ENCODE data around the gene TMIGD2.
"Not testable (repeated sequence)": the region's sequence is repeated elsewhere in the genome, so short reads cannot be mapped to it uniquely, and the experiment has no call there.

The TMIGD2 gene

DNA sequence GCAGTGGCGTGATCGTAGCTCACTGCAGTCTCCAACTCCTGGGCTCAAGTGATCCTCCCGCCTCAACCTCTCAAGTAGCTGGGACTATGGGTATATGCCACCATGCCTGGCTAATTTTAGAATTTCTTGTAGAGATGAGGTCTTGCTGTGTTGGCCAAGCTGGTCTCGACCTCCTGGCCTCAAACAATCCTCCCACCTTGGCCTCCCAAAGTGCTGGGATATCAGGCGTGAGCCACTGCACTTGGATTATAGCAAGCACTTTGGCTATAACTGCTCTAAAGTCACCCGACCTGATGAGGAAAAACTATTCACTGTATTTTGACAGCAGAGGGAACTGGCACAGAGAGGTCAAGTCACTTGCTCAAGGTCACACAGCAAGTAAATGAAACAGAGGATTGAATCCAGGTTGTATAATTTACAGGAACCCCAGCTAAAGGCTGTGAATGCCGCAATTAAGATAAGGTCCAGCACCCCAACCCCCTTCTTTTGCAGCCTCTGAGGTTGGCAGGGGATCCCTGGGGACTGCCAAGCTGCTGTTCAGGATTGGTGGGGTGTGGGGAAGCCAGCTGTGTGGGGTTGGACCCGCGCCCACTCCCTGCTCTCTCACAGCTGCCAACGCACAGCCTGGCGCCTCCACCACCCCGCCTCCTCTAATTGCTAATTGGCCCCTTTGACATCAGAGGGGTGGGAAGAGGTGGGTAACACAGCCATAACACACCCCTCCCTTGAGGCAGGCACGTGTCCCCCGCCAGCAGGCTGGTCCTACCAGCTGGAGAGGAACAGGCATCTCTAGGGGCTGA lies 6.0 kb downstream of the TMIGD2 start:
- DNase-seq: no peak

GRCh38 chr19:4294389-4294788 lies 7.8 kb downstream of the TMIGD2 start:
- no peak for DNase-seq

DNA sequence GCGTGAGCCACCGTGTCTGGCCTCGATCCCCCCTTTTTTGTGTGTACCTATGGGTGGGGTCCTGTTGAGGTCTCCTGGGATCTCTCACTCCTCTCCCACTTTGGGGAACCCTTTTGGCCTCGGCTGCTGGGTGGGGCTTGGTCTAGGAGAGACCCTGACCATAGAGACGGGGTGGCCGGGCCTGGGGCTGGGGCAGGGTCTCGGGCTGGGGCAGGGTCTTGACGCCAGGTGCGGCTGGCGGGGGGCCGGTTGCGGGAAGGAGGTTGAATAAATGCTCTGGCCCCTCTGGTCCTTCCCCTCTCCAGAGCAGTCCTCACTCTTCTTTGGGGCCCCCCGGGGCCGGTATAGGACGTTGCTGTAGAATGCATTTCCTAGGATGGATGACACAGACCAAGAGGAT lies 9.7 kb downstream of the TMIGD2 start:
- no peak for DNase-seq

DNA sequence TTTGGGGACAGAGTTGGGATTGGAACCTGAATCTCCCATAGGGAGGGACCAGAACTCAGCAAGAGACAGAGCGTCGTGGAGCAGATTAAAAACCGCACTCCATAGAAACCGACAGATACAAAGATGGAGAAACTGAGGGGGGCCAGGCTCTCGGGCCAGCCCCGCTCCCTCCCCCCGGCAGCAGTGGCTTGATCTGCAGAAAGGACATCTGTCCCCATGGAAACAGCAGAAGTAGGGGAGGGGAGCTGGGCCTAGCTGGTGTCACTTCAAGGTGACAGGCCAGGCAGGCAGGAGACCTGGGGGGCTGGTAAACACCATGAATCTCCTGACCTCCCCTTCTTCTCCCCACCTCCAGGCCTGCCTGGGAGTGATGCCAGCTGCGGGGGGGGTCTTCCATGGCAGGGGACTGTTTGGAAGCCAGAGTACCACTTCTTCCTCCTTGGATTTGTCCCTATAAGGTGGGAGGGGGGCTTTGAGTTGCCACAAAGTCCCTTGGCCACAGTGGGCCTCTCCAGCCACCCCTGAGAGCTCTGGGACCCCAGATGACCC lies 10.9 kb downstream of the TMIGD2 start:
- DNase-seq: no peak

DNA sequence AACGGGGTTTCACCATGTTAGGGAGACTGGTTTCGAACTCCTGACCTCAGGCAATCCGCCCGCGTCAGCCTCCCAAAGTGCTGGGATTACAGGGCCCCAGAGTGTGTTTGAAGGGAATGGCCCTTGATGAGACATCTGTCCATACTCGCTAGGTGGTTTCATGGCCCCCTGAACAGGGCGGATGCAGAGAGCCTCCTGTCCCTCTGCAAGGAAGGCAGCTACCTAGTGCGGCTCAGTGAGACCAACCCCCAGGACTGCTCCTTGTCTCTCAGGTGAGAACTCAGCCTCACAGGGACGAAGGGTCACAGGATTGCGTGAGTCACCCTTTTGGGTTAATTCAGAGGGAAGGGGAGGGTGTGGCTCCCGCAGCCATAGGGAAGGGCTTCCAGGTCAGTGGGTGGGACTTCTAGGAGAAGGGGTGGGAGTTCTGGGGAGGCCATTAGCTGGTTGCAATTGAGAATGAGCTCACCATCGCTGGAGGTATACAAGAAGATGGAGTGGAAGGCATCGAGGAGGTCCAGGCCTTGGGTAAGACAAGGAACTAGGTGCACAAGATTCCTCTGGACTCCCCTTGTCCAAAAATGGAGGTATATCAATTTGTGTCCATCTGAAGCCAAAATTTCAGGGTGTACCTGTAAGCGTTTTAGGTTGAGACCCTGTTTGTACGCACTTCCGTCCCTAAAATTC lies 14.0 kb downstream of the TMIGD2 start:
- DNase-seq: no peak

DNA sequence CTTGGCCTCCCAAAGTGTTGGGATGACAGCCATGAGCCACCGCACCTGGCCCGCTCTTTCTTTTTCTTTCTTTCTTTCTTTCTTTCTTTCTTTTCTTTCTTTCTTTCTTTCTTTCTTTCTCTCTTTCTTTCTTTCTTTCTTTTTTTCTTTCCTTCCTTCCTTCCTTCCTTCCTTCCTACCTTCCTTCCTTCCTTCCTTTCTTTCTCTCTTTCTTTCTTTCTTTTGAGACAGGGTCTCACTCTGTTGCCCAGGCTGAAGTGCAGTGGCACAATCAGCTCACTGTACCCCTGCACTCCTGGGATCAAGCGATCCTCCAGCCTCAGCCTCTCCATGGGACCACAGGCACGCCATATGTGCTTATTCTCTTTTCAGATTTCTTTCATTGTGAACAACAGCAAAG lies 16.0 kb downstream of the TMIGD2 start:
- not testable (repeated sequence) for DNase-seq

DNA sequence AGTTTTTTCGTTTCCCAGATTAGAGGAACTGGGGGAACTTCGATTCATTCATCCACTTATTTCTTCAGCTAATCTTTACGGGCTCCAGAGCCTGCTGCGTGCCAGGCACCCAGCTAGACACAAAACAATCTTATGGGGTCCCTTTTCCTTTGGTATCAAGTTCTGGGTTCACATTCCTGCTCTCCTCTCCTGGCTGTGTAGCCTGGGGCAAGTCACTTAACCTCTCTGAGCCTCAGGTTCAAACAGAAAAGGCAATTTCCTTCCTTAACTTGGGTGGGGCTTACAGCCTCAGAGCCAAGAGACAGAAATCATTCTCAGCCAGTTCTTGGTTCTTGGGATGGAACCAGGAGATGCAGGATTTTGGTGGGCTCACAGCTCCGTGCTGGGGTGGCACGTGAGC lies 17.2 kb downstream of the TMIGD2 start:
- DNase-seq: no peak

GRCh38 chr19:4284176-4284958 lies 17.8 kb downstream of the TMIGD2 start:
- DNase-seq: no peak

DNA sequence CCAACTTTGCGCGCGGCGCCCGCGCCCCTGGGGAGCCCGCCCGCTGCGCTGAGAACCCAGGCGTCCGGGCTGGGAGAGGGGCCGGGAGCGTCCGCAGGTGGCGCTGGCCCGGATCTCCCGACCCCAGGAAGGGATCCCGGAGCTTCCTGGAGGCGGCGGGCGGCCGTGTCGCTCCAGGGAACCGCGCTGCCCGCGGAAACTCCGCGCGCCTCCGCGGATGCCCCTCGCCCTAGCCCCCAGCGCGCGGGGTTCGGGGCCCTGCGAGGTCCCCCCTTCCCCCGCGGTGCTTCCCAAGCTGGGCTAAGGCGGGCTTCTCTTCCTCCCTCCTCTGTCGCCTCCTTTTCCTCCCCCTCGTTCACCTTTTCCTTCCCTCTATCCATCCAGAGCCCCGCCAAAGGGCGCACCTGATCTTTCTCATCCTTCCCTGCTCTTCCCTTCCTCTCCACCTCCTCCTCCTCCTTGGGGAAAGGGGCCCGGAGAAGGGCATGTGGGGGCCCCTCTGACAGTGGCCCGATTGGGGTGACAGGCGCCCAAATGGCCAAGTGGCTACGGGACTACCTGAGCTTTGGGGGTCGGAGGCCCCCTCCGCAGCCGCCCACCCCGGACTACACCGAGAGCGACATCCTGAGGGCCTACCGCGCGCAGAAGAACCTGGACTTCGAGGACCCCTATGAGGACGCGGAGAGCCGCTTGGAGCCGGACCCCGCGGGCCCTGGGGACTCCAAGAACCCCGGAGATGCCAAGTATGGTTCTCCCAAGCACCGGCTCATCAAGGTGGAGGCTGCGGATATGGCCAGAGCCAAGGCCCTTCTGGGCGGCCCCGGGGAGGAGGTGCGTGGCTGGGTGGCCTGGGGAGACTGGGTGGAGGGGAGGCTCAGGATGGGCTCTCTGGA lies 22.4 kb downstream of the TMIGD2 start:
- DNase-seq: no peak

DNA sequence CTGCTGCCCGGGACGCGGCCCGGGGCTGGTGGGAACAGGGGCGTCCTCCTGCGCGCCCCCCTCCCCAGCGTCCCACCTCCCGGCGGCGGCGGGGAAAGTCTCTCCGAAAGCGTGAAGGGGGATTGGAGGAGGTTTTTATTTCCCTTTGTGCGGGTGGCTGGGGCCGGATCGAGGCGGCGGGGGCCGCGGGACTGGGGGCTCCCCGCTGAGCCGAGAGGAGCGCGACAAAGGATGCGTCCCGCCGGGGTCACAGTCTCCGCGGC lies 23.0 kb downstream of the TMIGD2 start:
- no peak for DNase-seq

DNA sequence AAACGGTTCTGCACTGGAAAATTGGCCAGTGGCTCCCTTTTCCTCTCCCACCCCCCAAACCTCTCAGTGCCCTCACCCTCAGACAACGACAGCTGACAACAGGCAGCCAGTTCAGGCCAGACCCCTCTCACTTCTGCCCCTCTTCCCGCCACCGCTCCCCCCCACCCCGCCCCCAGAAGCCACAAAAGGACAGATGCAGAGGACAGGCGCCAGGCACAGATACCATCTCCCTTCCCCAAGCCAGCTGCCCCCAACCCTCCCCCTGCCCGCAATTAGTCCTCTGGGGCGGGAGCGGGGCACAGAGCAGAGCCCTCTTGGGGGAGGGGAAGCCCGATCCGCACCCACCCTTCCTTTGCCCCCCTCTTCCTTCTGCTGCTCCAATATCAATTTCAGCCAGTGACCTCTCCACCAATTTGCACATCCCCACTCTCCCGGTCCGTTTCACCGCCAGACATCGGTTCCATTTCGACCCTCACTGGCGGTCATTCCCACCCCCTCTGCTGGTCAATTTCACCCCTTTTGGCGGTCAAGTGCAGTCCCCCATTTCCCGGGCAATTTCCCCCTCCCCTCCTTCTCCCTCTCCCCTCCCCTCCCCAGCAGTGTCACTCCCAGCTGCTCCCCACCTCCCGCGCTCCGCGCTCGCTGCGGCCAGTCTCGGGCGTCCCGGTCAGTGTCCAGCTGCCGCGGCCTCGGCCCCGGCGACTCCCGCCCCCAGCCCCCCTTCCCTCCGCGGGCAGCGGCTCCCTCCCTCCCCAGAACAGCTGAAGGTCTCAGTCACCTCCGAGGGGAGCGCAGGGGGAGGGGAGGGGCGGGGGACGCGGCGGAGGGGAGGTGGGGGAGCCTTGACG lies 23.5 kb downstream of the TMIGD2 start, which contains the start of gene SHD:
TSS of gene SHD (plus strand) at position 848 of the 848 bp plus-strand sequence. CDS start 798 bp downstream, outside the sequence.
- DNase-seq: no peak

- no peak for DNase-seq
Measured at GRCh38 chr19:4278010-4278409, 24.2 kb downstream of the TMIGD2 start.

DNA sequence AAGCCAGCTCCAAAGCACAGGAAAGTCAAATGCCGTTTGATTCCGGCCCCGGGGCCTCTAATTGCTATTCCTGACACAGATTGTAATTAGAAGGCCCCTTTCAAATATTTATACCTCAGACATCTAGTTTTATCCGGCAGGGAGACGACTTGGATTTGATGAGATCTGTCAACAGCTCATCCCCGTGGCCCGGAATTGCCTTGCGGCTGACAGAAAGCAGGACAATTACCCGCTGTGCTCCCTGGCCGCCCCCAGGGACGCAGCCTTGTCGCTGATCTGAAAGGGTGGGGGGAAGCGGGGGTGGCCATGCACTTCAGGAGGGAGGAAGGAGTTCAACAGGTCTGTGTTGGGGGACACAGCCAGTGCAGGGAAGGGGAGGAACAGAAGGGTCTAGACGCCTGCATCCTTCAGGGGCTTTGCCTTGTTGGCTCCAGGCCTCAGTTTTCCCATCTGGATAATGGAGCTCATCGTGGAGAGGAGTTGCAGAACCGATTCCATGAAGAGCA lies 24.9 kb downstream of the TMIGD2 start:
- DNase-seq: no peak

- not testable (repeated sequence) for DNase-seq
Measured at GRCh38 chr19:4274321-4274686, 27.9 kb downstream of the TMIGD2 start.

DNA sequence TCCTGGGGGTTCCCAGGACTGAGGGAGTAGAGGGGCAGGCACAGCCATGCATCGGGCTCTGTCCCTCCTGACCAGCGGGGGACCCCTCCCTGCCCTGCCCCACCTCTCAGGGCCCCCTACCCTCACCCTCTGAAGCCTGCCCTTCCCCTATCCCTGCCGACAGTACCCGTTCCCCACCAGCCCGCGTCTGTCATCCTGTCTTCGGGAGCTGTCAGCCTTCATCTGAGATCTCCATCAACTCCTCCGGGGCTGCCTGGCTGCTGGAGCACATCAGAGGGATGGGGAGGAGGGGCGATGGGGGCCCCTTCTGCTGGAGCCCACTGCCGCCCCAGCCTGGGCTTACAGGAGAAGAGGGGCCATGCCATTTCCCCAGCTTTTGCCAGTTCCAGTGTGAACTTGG lies 29.3 kb downstream of the TMIGD2 start:
- no peak for DNase-seq

GRCh38 chr19:4268816-4269430 lies 33.3 kb downstream of the TMIGD2 start:
- no peak for DNase-seq

GRCh38 chr19:4267901-4268815 lies 34.0 kb downstream of the TMIGD2 start:
- DNase-seq: no peak

- peak; percentile 85 for DNase-seq
Measured at GRCh38 chr19:4267101-4267900, 34.9 kb downstream of the TMIGD2 start.
